Thyroid gland (tissue), 4 donors: ENCODE data around the gene ARPP21.

Experiments
- POLR2A ChIP-seq, 2 donors: fragments of 450-650 bp; IDR thresholded peaks; one replicate each; pipeline ENCODE4 v1.6.1; 2017; ENCODE audit warnings: antibody characterized with exemption in 2 of 2, mild to moderate bottlenecking in 2 of 2, moderate library complexity in 1 of 2
- TF ChIP-seq, protein P1 (sequence below), 6 experiments: fragments of 200-600 bp in 3 of 6; fragments of 450-650 bp in 3 of 6; sonication (generic) in 3 of 6; IDR thresholded peaks; one replicate each; pipeline ENCODE4 v1.5.1; 2016 to 2019; ENCODE audit warnings: antibody characterized with exemption in 6 of 6, mild to moderate bottlenecking in 2 of 6, inconsistent platforms in 1 of 6, moderate library complexity in 1 of 6

DNA sequence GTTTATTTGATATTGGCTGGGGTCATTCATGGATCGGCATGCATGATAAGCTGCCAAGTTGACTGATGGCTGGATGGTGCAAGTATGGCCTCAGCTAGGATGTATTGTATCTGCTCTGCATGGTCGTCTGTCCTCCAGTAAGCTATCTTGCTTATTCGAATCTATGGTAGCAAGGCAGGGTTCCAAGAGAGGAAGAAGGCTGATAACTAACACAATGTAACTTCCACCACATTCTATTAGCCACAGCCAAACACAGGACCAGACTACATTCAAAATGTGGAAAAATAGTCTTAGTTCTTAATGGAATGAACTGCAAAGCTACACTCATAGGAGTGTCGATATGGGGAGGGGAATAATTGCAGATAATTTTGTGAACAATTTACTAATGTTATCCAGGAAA lies 175.2 kb downstream of the ARPP21 start:
- TF ChIP-seq, protein P1, sequence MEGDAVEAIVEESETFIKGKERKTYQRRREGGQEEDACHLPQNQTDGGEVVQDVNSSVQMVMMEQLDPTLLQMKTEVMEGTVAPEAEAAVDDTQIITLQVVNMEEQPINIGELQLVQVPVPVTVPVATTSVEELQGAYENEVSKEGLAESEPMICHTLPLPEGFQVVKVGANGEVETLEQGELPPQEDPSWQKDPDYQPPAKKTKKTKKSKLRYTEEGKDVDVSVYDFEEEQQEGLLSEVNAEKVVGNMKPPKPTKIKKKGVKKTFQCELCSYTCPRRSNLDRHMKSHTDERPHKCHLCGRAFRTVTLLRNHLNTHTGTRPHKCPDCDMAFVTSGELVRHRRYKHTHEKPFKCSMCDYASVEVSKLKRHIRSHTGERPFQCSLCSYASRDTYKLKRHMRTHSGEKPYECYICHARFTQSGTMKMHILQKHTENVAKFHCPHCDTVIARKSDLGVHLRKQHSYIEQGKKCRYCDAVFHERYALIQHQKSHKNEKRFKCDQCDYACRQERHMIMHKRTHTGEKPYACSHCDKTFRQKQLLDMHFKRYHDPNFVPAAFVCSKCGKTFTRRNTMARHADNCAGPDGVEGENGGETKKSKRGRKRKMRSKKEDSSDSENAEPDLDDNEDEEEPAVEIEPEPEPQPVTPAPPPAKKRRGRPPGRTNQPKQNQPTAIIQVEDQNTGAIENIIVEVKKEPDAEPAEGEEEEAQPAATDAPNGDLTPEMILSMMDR (IDR thresholded peaks at IDR 0.05): no peak
- TF ChIP-seq POLR2A (IDR thresholded peaks at IDR 0.05): no peak
